Measurements from ENCODE around the gene PSD2. TPM values are rescaled to one million over a fixed set of nuclear protein-coding genes. Genes with fewer than 3 reads are reported as not detected.

The PSD2 gene
- total RNA-seq, 1 experiment from 2014 or later: 0.79 TPM

DNA sequence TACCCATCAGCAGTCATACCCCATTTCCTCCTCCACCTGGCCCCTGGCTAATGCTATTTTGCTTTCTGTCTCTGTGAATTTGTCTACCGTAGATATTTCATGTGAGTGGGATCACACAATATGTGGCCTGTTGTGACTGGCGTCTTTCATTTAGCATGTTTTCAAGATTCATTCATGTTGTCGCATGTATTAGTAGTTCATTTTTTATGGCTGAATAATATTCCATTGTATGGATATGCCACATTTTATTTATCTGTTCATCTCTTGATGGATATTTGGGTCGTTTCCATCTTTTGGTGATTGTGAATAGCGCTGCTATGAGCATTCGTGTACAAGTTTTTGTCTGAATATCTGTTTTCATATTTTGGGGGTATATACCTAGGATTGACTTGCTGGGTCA, 33.9 kb downstream of the PSD2 start:
- H3K27ac ChIP-seq (ENCODE audit: low read depth, low read length): no peak overlapping the region
- H3K79me2 ChIP-seq (ENCODE audit: insufficient read depth, low read length): no peaks in the 10 kb centered on the region
- CTCF ChIA-PET: no interaction called here
- no peak overlapping the region for H3K4me3 ChIP-seq (replicated peaks in 1 of 2; ENCODE audit: low read depth in 1 of 2, low read length in 2 of 2)
- no peaks in the 10 kb centered on the region for H3K36me3 ChIP-seq (ENCODE audit: control insufficient read depth in 1 of 2, insufficient read depth in 2 of 2, low read length in 2 of 2)
- RAD21 ChIA-PET (ENCODE audit: low non-redundant PET in 1 of 2, low total read pairs in 2 of 2, uncharacterized antibody in 2 of 2, unreplicated experiment in 2 of 2): no interaction called here
- intact Hi-C loops (cut with micrococcal nuclease): no loop called here
- no peak overlapping the region for H2AFZ ChIP-seq (ENCODE audit: low read depth, low read length, poor library complexity, severe bottlenecking)
- POLR2A ChIA-PET: no interaction called here
- peaks cover 46% of the 10 kb centered on the region for H3K27me3 ChIP-seq (ENCODE audit: insufficient read depth, low read length)
- TF ChIP-seq JUND (IDR thresholded peaks at IDR 0.05): no peak
- no peak for TF ChIP-seq ZFX (IDR thresholded peaks at IDR 0.05)
- TF ChIP-seq, protein P1, sequence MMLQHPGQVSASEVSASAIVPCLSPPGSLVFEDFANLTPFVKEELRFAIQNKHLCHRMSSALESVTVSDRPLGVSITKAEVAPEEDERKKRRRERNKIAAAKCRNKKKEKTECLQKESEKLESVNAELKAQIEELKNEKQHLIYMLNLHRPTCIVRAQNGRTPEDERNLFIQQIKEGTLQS (IDR thresholded peaks at IDR 0.05): no peak
- no peak for TF ChIP-seq FOSL1 (IDR thresholded peaks at IDR 0.05; ENCODE audit: low read depth)
- TF ChIP-seq ZNF274 (IDR thresholded peaks at IDR 0.05; ENCODE audit: low read depth, low read length): no peak
- TF ChIP-seq CBX3 (IDR thresholded peaks at IDR 0.05; ENCODE audit: low read depth): no peak
- TF ChIP-seq, protein P2, sequence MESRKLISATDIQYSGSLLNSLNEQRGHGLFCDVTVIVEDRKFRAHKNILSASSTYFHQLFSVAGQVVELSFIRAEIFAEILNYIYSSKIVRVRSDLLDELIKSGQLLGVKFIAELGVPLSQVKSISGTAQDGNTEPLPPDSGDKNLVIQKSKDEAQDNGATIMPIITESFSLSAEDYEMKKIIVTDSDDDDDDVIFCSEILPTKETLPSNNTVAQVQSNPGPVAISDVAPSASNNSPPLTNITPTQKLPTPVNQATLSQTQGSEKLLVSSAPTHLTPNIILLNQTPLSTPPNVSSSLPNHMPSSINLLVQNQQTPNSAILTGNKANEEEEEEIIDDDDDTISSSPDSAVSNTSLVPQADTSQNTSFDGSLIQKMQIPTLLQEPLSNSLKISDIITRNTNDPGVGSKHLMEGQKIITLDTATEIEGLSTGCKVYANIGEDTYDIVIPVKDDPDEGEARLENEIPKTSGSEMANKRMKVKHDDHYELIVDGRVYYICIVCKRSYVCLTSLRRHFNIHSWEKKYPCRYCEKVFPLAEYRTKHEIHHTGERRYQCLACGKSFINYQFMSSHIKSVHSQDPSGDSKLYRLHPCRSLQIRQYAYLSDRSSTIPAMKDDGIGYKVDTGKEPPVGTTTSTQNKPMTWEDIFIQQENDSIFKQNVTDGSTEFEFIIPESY (IDR thresholded peaks at IDR 0.05; ENCODE audit: extremely low read depth, insufficient replicate concordance, low read length): no peak
- no peak for TF ChIP-seq EZH2 (IDR thresholded peaks at IDR 0.05)
- no peak for TF ChIP-seq SIN3A (IDR thresholded peaks at IDR 0.05; ENCODE audit: low read depth)
- TF ChIP-seq TCF7L2 (IDR thresholded peaks at IDR 0.05; ENCODE audit: borderline replicate concordance, extremely low read depth, insufficient read depth, insufficient read length): no peak
- no peak for TF ChIP-seq RAD21 (IDR thresholded peaks at IDR 0.05; ENCODE audit: low read depth)
- TF ChIP-seq SRF (IDR thresholded peaks at IDR 0.05; ENCODE audit: low read depth): no peak
- TF ChIP-seq POLR2A (IDR thresholded peaks at IDR 0.05; ENCODE audit: borderline replicate concordance, extremely low read depth, insufficient read depth, insufficient read length): no peak
- no peak for TF ChIP-seq ELF1 (IDR thresholded peaks at IDR 0.05; ENCODE audit: borderline replicate concordance, low read depth)
- TF ChIP-seq EGR1 (IDR thresholded peaks at IDR 0.05; ENCODE audit: low read depth): no peak
- TF ChIP-seq, protein P3, sequence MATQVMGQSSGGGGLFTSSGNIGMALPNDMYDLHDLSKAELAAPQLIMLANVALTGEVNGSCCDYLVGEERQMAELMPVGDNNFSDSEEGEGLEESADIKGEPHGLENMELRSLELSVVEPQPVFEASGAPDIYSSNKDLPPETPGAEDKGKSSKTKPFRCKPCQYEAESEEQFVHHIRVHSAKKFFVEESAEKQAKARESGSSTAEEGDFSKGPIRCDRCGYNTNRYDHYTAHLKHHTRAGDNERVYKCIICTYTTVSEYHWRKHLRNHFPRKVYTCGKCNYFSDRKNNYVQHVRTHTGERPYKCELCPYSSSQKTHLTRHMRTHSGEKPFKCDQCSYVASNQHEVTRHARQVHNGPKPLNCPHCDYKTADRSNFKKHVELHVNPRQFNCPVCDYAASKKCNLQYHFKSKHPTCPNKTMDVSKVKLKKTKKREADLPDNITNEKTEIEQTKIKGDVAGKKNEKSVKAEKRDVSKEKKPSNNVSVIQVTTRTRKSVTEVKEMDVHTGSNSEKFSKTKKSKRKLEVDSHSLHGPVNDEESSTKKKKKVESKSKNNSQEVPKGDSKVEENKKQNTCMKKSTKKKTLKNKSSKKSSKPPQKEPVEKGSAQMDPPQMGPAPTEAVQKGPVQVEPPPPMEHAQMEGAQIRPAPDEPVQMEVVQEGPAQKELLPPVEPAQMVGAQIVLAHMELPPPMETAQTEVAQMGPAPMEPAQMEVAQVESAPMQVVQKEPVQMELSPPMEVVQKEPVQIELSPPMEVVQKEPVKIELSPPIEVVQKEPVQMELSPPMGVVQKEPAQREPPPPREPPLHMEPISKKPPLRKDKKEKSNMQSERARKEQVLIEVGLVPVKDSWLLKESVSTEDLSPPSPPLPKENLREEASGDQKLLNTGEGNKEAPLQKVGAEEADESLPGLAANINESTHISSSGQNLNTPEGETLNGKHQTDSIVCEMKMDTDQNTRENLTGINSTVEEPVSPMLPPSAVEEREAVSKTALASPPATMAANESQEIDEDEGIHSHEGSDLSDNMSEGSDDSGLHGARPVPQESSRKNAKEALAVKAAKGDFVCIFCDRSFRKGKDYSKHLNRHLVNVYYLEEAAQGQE (IDR thresholded peaks at IDR 0.05; ENCODE audit: low read depth): no peak
- no TSS peak for BruUV-seq (replicated peaks)
- DNase-seq (ENCODE audit: low read depth, low spot score) (no peak), ATAC-seq (no peak)
- no peak overlapping the region for H3K4me2 ChIP-seq (ENCODE audit: low read length)
- no peaks in the 10 kb centered on the region for H3K9me2 ChIP-seq (ENCODE audit: insufficient read depth)
- H3K9ac ChIP-seq (ENCODE audit: low read length): no peak overlapping the region
- H3K9me3 ChIP-seq (ENCODE audit: control insufficient read depth in 1 of 2, insufficient read depth in 1 of 2, low read depth in 1 of 2, low read length in 2 of 2): no peaks in the 10 kb centered on the region; a peak in 1 of 4 replicates
- no peaks in the 10 kb centered on the region for H4K20me1 ChIP-seq (ENCODE audit: insufficient read depth)
- H3K4me1 ChIP-seq (ENCODE audit: control insufficient read depth in 1 of 2, insufficient read depth in 2 of 2, low read length in 2 of 2): no peaks in the 10 kb centered on the region
